Measurements from ENCODE around the gene WASF2.

The WASF2 gene

GRCh38 chr1:27400963-27401341 lies 89.0 kb downstream of the WASF2 start:
- no peak overlapping the region for H3K4me3 ChIP-seq (ENCODE audit: low read depth, low read length)
- DNase-seq (ENCODE audit: low read depth), result no peak
- no peak for TF ChIP-seq CTCF (IDR thresholded peaks at IDR 0.05; ENCODE audit: control insufficient read depth, extremely low read depth, insufficient read depth)

GRCh38 chr1:27400082-27400962 lies 89.6 kb downstream of the WASF2 start:
- TF ChIP-seq CTCF (IDR thresholded peaks at IDR 0.05; ENCODE audit: control insufficient read depth, extremely low read depth, insufficient read depth), result no peak
- no peak overlapping the region for H3K4me3 ChIP-seq (ENCODE audit: low read depth, low read length)

DNA sequence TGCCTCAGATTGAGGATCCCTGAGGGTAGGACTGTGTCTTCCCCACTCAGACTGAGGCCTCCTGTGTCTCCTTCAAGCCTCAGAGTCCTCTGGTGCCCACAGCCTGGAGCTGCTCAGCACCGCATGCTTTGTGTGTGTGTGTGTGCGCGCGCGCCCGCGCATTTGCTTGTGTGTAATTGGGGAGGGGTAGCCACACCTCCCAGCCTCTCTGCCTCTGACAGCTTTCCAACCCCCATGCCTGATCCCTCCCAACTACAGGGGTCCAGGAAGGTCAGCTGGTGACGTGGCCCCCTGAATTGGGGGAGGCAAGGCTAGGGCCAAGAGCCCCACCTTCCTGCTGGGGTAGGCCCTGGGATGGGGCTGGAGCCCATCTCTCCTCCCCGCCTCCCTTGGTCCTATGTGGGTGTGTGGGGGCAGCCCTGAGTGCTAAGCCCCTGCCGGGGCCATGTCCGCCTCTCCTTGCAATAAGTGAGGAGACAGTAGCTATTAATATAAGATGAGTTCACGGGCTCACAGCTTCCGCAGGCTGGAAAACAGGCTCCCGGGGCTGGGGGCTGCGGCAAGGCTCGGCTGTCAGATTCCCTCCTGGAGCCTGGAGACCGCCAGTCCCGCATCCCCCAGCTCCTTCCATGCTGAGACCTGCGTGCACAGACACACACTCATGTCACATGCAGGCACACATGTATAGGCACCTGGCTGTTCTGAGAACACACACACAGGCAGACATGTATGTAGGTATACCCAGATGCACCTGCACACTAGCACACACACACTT lies 90.5 kb downstream of the WASF2 start:
- no peak overlapping the region for H3K4me3 ChIP-seq (ENCODE audit: low read depth, low read length)
- DNase-seq (ENCODE audit: low read depth), result no peak
- no peak for TF ChIP-seq CTCF (IDR thresholded peaks at IDR 0.05; ENCODE audit: control insufficient read depth, extremely low read depth, insufficient read depth)

More at GRCh38 chr1:27400082-27400962, 89.6 kb downstream of the WASF2 start:
- no peak for DNase-seq (ENCODE audit: low read depth)

DNA sequence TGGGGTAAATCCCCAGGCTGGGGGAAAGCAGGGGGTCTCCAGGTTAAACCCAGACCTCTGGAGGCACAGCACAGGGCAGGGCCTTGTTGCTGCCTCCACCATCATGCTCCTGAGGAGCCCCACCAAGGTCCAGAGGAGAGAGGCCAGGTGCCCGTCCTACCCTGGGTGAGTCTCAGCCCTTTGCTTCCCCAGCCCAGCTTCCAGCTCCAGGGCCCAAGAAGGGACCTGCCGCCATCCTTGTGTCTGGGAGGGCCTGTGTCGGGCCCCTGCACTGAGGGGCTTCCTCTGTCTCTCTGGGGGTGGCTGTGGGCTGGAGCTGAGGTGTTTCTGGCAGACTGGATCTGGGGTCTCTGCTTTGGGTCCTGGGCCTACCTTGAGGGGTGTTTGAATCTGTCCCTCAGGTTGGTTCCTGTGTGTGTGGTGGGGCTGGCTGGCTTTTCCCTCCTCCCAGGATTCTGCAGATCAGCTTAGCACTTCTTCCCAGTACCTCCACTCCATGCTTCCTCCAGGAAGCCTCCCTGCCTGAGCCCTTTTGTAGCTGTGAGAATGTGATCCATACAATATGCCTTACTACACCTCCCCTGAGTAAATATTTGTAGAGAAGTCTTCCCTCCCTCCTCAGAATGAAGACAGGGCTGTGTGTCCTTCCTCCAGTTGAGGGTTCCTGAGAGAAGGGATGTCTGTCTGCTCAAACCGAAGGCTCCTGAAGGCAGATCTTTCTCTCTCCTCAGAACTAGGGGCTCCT lies 91.4 kb downstream of the WASF2 start:
- H3K4me3 ChIP-seq (ENCODE audit: low read depth, low read length), result no peak overlapping the region
- TF ChIP-seq CTCF (IDR thresholded peaks at IDR 0.05; ENCODE audit: control insufficient read depth, extremely low read depth, insufficient read depth), result no peak
- no peak for DNase-seq (ENCODE audit: low read depth)

DNA sequence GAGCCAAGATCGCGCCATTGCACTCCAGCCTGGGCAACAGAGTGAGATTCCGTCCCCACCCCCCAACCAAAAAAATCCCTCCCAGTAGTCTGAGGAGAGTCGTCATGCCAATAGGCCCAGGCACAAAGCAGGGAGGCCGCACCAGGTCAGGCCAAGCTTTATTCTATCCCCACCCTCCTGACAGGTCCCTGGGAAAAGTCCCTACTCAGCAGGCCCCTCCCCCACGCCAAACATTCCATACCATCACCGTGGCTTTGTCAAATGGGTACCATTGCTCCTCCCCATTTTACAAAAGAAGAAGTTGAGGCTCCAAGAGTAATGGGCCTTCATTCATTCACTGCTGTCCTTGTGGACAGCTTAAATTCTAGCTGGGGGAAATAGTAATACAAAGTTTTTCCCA lies 92.2 kb downstream of the WASF2 start:
- no peak overlapping the region for H3K4me3 ChIP-seq (ENCODE audit: low read depth, low read length)
- no peak for DNase-seq (ENCODE audit: low read depth)
- TF ChIP-seq CTCF (IDR thresholded peaks at IDR 0.05; ENCODE audit: control insufficient read depth, extremely low read depth, insufficient read depth), result no peak

- no peak overlapping the region for H3K4me3 ChIP-seq (ENCODE audit: low read depth, low read length)
- TF ChIP-seq CTCF (IDR thresholded peaks at IDR 0.05; ENCODE audit: control insufficient read depth, extremely low read depth, insufficient read depth), result no peak
- DNase-seq (ENCODE audit: low read depth), result no peak
Observed at GRCh38 chr1:27397110-27397509, 92.9 kb downstream of the WASF2 start.

All from LNCaP clone FGC (cell line).